AG09319 (cell line): Measurements from ENCODE around the gene SPATA45.
A peak's percentile ranks its signal among the peaks of the same experiment; 100 is the strongest.

ENCODE experiments used
- DNase-seq: peaks from one replicate; pipeline ENCODE4 v3.0.0-alpha.2; 2010; ENCODE audit warnings: low read depth; ENCODE audit errors: extremely low read depth
- TF ChIP-seq, protein P1 (sequence below): IDR thresholded peaks from 2 replicates; pipeline ENCODE4 v1.5.1; 2011; ENCODE audit warnings: low read depth, mild to moderate bottlenecking, inconsistent platforms, low read length, moderate library complexity

Gene SPATA45

GRCh38 chr1:212791261-212791675 lies 56.2 kb downstream of the SPATA45 start:
- TF ChIP-seq, protein P1, sequence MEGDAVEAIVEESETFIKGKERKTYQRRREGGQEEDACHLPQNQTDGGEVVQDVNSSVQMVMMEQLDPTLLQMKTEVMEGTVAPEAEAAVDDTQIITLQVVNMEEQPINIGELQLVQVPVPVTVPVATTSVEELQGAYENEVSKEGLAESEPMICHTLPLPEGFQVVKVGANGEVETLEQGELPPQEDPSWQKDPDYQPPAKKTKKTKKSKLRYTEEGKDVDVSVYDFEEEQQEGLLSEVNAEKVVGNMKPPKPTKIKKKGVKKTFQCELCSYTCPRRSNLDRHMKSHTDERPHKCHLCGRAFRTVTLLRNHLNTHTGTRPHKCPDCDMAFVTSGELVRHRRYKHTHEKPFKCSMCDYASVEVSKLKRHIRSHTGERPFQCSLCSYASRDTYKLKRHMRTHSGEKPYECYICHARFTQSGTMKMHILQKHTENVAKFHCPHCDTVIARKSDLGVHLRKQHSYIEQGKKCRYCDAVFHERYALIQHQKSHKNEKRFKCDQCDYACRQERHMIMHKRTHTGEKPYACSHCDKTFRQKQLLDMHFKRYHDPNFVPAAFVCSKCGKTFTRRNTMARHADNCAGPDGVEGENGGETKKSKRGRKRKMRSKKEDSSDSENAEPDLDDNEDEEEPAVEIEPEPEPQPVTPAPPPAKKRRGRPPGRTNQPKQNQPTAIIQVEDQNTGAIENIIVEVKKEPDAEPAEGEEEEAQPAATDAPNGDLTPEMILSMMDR = no peak
- DNase-seq = peak; percentile 36

- TF ChIP-seq, protein P1 = no peak
Measured at GRCh38 chr1:212785871-212786270, 61.6 kb downstream of the SPATA45 start.

DNA sequence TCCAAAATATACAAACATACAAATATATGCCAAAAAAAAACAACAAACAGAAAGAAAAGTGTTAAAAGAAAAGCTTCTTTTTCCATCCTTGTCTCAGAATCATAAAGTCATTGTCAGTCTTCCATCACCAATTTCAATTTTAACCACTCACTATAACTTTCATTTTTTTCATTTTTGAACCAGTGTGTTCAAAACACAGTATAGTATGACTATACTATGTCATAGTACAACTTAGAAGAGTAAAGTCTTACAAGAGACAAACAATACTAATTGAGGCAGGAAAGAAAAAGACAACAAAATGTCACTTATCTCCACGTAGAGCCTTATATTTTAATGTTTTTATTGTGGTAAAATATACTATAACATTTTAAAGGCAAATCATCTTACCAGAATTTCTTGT lies 63.5 kb downstream of the SPATA45 start:
- TF ChIP-seq, protein P1 = no peak
- no peak for DNase-seq

More at GRCh38 chr1:212785871-212786270, 61.6 kb downstream of the SPATA45 start:
- DNase-seq = no peak

DNA sequence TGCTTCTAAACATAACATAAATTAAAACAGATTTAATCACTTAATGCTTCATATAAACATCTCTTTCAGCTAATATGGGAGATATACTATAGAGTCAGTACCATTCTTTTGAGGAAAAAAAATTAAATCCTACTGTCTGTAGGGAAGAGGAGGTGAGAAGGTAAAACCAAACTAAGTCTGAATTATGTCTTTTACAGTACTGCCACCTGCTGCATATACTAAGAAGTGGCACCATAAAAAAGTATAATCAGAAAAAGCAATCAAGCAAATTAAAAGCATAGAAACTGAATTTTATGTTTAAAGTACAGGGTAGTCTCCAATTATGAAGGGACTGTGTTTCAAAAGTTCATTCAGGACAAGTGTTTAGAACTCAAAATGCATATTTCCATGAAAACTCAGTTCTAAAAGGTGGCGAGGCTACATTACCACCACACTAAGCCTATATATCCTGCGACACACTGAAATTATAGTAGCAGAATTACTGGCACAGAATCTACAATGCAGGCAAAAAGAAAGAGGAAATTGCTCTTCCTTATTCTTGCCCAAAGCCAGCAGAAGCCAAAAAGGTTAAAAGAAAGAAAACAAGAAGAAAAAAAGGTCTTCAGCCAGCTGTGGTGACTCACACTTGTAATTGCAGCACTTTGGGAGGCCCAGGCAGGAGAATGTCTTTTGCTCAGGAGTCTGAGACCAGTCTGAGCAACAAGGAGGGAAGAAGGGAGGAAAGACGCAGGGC lies 64.9 kb downstream of the SPATA45 start:
- no peak for DNase-seq
- TF ChIP-seq, protein P1 = peak; percentile 59

GRCh38 chr1:212781225-212781624 lies 66.2 kb downstream of the SPATA45 start:
- no peak for DNase-seq
- TF ChIP-seq, protein P1 = no peak

- TF ChIP-seq, protein P1 = no peak
- no peak for DNase-seq
Measured at GRCh38 chr1:212780759-212781158, 66.7 kb downstream of the SPATA45 start.
